Testis (tissue), 3 donors: Measurements from ENCODE around the gene PDCL3. TPM values are rescaled to one million over a fixed set of nuclear protein-coding genes. Genes with fewer than 3 reads are reported as not detected.

ENCODE experiments used
- DNase-seq: peaks from one replicate; pipeline ENCODE4 v3.0.0-alpha.2; 2019
- H3K27ac ChIP-seq, 2 donors: fragments of 200-600 bp; sonication (generic); one replicate each; pipeline ENCODE4 v1.5.1; 2019
- H3K27me3 ChIP-seq: fragments of 200-600 bp; sonication (generic); one replicate; pipeline ENCODE4 v1.5.1; 2019
- H3K36me3 ChIP-seq: fragments of 200-600 bp; sonication (generic); one replicate; pipeline ENCODE4 v1.5.1; 2017; ENCODE audit warnings: low read depth; ENCODE audit errors: missing control alignments
- H3K4me1 ChIP-seq: fragments of 200-600 bp; sonication (generic); one replicate; pipeline ENCODE4 v1.5.1; 2019
- H3K4me3 ChIP-seq, 2 donors: fragments of 200-600 bp; sonication (generic); one replicate each; pipeline ENCODE4 v1.5.1; 2017 to 2019
- H3K9me3 ChIP-seq: fragments of 200-600 bp; sonication (generic); one replicate; pipeline ENCODE4 v1.5.1; 2017
- CTCF ChIP-seq, 3 experiments: fragments of 450-650 bp in 2 of 3; fragments of 200-600 bp in 1 of 3; sonication (generic) in 1 of 3; IDR thresholded peaks; one replicate each; pipeline ENCODE4 v1.5.1; 2016 to 2019; ENCODE audit warnings: antibody characterized with exemption in 3 of 3, mild to moderate bottlenecking in 2 of 3, moderate library complexity in 1 of 3
- POLR2A ChIP-seq: fragments of 450-650 bp; IDR thresholded peaks from one replicate; pipeline ENCODE4 v1.6.1; 2017; ENCODE audit warnings: antibody characterized with exemption, mild to moderate bottlenecking, moderate library complexity
- WGBS, 2 donors: methylation state at CpG; one replicate each; pipeline ENCODE4 v1.1.5; 2018; 5-methylcytosine and 5-hydroxymethylcytosine counted together
- intact Hi-C: fragments of 100-400 bp; cut with DNase I; formaldehyde crosslinking; loops from one replicate; pipeline ENCODE4 v1.15.1; 2023; ENCODE audit warnings: low total_unique reads
- polyA plus RNA-seq: library from polyadenylated mRNA; stranded (reverse); fragments of 350-450 nt; fragmentation: Illumina TruSeq; extraction: RNeasy Lipid Tissue Mini Kit (QIAGEN cat#74804); gene quantifications from one replicate; pipeline ENCODE4 v1.2.3, GENCODE V29; 2014; ENCODE audit warnings: low read depth, low replicate concordance; ENCODE audit not compliant: insufficient read depth
- total RNA-seq, 2 donors: library from RNA; depleted of rRNA; stranded (reverse); fragments of >200 nt; gene quantifications; one replicate each; pipeline ENCODE4 v1.2.3, GENCODE V29; 2016

Gene PDCL3
- total and polyA plus RNA-seq, 3 donors from 2014 or later: 26.4 to 35.4 (median 33.3) TPM

- TF ChIP-seq POLR2A (no peak), CTCF (IDR thresholded peaks at IDR 0.05) (no peak)
- H3K27ac ChIP-seq: no peak overlapping the region
- H3K4me1 ChIP-seq: no peaks in the 10 kb centered on the region
- intact Hi-C loops: no loop called here
- H3K27me3 ChIP-seq: no peaks in the 10 kb centered on the region
- no peak for DNase-seq
- H3K9me3 ChIP-seq: no peaks in the 10 kb centered on the region
- H3K36me3 ChIP-seq: no peaks in the 10 kb centered on the region
- H3K4me3 ChIP-seq: no peak overlapping the region
- WGBS, 2 donors: 74 to 92% methylated on average over 3 of the region's 3 CpGs
Observed at GRCh38 chr2:100541404-100541803, 21.4 kb upstream of the PDCL3 start.

GRCh38 chr2:100542418-100542817, 20.4 kb upstream of the PDCL3 start:
- 88 to 96% methylated on average over 6 of the region's 6 CpGs for WGBS, 2 donors
- no peak overlapping the region for H3K4me3 ChIP-seq
- no peaks in the 10 kb centered on the region for H3K9me3 ChIP-seq
- intact Hi-C loops: no loop called here
- no peaks in the 10 kb centered on the region for H3K27me3 ChIP-seq
- H3K4me1 ChIP-seq: no peaks in the 10 kb centered on the region
- TF ChIP-seq CTCF (IDR thresholded peaks at IDR 0.05): no peak
- no peak for TF ChIP-seq POLR2A
- no peak overlapping the region for H3K27ac ChIP-seq
- DNase-seq: no peak
- no peaks in the 10 kb centered on the region for H3K36me3 ChIP-seq

GRCh38 chr2:100544911-100545596, 17.7 kb upstream of the PDCL3 start:
- no peak for DNase-seq
- H3K9me3 ChIP-seq: no peaks in the 10 kb centered on the region
- no peak for TF ChIP-seq POLR2A
- no peak for TF ChIP-seq CTCF (IDR thresholded peaks at IDR 0.05)
- no peak overlapping the region for H3K4me3 ChIP-seq
- no peaks in the 10 kb centered on the region for H3K36me3 ChIP-seq
- no peaks in the 10 kb centered on the region for H3K4me1 ChIP-seq
- intact Hi-C loops: no loop called here
- H3K27ac ChIP-seq: no peak overlapping the region
- 50 to 66% methylated on average over 7 of the region's 7 CpGs for WGBS, 2 donors
- H3K27me3 ChIP-seq: no peaks in the 10 kb centered on the region

- Histone ChIP-seq H3K9me3 (no peaks in the 10 kb centered on the region), H3K4me1 (no peaks in the 10 kb centered on the region), H3K4me3 (no peak overlapping the region), H3K36me3 (no peaks in the 10 kb centered on the region), H3K27ac (no peak overlapping the region), H3K27me3 (no peaks in the 10 kb centered on the region)
- TF ChIP-seq POLR2A (no peak), CTCF (IDR thresholded peaks at IDR 0.05) (no peak)
- intact Hi-C loops: no loop called here
- DNase-seq: no peak
- 80 to 91% methylated on average over 4 of the region's 4 CpGs for WGBS, 2 donors
Observed at GRCh38 chr2:100546469-100546868, 16.3 kb upstream of the PDCL3 start.

- no peak overlapping the region for H3K27ac ChIP-seq
- intact Hi-C loops: no loop called here
- no peaks in the 10 kb centered on the region for H3K9me3 ChIP-seq
- H3K36me3 ChIP-seq: no peaks in the 10 kb centered on the region
- 57 to 83% methylated on average over 1 of the region's 1 CpG for WGBS, 2 donors
- no peaks in the 10 kb centered on the region for H3K4me1 ChIP-seq
- no peak overlapping the region for H3K4me3 ChIP-seq
- no peaks in the 10 kb centered on the region for H3K27me3 ChIP-seq
- no peak for DNase-seq
- no peak for TF ChIP-seq POLR2A
- no peak for TF ChIP-seq CTCF (IDR thresholded peaks at IDR 0.05)
Observed at GRCh38 chr2:100548771-100549170, 14.0 kb upstream of the PDCL3 start.
